ENCODE data around the gene IL18RAP.

IL18RAP gene

GRCh38 chr2:102410952-102411351, 12.0 kb upstream of the IL18RAP start:
- no peak for TF ChIP-seq CTCF (IDR thresholded peaks at IDR 0.05)

- TF ChIP-seq CTCF (IDR thresholded peaks at IDR 0.05): no peak
Observed at GRCh38 chr2:102412199-102412598, 10.8 kb upstream of the IL18RAP start.

- no peak for TF ChIP-seq CTCF (IDR thresholded peaks at IDR 0.05)
Observed at GRCh38 chr2:102417946-102418345, 5.0 kb upstream of the IL18RAP start.

GRCh38 chr2:102418421-102418961, 4.5 kb upstream of the IL18RAP start:
- no peak for TF ChIP-seq CTCF (IDR thresholded peaks at IDR 0.05)

GRCh38 chr2:102420290-102420689, 2.7 kb upstream of the IL18RAP start:
- no peak for TF ChIP-seq CTCF (IDR thresholded peaks at IDR 0.05)

GRCh38 chr2:102421890-102422759, 835 bp upstream of the IL18RAP start:
- TF ChIP-seq CTCF (IDR thresholded peaks at IDR 0.05): no peak

GRCh38 chr2:102423368-102423767, 408 bp downstream of the IL18RAP start:
- TF ChIP-seq CTCF (IDR thresholded peaks at IDR 0.05): no peak
